Stimulated activated CD4-positive, alpha-beta T cell treated with anti-CD3 and anti-CD28 coated beads, Interleukin-4, amount 100 ng/mL, for 4 hours (primary cell): ENCODE measurements around the gene LPIN2.
"Not testable (repeated sequence)": the region's sequence is repeated elsewhere in the genome, so short reads cannot be mapped to it uniquely, and the experiment has no call there.

ENCODE experiments used
- DNase-seq, 2 experiments: peaks; one replicate each; pipeline ENCODE4 v3.0.0-alpha.2; 2020

Gene LPIN2, protein sequence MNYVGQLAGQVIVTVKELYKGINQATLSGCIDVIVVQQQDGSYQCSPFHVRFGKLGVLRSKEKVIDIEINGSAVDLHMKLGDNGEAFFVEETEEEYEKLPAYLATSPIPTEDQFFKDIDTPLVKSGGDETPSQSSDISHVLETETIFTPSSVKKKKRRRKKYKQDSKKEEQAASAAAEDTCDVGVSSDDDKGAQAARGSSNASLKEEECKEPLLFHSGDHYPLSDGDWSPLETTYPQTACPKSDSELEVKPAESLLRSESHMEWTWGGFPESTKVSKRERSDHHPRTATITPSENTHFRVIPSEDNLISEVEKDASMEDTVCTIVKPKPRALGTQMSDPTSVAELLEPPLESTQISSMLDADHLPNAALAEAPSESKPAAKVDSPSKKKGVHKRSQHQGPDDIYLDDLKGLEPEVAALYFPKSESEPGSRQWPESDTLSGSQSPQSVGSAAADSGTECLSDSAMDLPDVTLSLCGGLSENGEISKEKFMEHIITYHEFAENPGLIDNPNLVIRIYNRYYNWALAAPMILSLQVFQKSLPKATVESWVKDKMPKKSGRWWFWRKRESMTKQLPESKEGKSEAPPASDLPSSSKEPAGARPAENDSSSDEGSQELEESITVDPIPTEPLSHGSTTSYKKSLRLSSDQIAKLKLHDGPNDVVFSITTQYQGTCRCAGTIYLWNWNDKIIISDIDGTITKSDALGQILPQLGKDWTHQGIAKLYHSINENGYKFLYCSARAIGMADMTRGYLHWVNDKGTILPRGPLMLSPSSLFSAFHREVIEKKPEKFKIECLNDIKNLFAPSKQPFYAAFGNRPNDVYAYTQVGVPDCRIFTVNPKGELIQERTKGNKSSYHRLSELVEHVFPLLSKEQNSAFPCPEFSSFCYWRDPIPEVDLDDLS

DNA sequence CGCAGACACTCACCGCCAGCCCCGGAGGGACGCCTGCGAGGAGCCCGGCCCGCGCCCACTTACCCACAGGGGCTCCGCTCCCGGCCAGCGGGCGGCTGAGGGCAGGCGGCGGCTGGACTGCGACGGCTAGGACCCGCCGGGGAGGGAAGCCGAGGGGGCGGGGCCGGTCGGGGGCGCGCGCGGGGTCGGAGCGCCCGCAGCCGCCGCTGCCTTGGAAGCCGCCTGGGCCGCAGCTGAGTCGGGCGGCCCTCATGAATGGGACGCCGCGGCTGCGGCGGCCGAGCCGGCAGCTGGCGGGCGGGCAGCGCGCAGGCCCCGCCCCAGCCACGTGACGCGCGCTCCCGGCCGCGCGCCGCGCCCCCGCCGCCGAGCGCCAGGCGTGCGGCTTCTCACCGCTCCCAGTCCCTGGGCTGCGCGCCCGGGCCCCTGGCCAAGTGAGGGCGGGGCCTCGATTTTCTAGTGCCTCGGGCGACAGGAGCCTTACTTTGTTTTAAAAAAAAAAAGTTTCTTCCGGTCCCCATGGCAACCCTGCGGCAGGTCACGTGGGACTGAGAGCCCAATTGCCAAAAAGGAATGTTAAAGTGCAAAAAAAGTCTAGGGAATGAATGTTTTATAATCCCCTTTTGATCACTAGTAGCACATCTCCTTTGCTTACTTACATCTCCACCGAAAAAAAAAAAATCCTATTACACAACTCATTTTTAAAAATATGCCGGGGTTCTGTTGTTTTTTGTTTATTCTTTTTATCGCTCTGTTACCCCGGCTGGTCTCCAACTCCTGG, at the start of gene LPIN2:
LPIN2 (minus strand) TSS at position 121 of the 781 bp plus-strand sequence. CDS start 52,304 bp downstream, outside the sequence.
- peak; percentile 93 to 96 for DNase-seq

DNA sequence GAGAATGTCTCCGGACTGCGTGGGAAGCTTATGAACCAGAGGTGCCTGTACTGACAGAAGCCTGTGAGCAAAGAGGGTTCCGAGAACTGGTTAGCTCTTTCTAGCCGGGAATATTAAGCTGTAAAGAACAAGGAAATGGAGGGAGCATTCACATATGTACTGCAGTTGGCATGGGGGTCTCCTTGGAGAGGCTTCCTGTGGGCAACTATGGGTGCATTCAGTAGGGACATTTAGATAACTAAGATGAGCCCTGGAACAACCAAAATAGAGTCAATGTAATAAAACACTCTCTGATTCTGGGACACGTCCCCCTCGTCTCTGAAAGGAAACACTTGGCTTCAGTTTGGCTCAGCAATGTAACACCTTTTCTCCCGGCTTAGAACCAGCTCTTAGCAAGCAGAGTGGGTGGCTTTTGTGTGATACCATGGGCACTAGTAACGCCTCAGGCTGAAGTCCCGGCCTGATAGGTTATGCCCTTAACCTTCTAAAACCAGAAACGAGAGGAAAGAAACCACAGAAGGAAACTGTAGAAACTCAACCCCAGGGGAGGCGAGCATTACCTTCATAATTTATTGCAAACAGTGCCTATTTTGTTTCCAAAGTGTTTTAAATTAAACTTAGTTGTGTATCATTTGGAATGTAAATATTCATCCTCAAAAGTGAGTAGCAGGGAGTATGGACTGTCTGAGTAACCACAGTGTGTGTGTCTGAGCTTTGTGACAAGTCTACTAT, 48.8 kb upstream of the LPIN2 start:
- DNase-seq, result peak in 1 of 2 experiments; percentile 13

DNA sequence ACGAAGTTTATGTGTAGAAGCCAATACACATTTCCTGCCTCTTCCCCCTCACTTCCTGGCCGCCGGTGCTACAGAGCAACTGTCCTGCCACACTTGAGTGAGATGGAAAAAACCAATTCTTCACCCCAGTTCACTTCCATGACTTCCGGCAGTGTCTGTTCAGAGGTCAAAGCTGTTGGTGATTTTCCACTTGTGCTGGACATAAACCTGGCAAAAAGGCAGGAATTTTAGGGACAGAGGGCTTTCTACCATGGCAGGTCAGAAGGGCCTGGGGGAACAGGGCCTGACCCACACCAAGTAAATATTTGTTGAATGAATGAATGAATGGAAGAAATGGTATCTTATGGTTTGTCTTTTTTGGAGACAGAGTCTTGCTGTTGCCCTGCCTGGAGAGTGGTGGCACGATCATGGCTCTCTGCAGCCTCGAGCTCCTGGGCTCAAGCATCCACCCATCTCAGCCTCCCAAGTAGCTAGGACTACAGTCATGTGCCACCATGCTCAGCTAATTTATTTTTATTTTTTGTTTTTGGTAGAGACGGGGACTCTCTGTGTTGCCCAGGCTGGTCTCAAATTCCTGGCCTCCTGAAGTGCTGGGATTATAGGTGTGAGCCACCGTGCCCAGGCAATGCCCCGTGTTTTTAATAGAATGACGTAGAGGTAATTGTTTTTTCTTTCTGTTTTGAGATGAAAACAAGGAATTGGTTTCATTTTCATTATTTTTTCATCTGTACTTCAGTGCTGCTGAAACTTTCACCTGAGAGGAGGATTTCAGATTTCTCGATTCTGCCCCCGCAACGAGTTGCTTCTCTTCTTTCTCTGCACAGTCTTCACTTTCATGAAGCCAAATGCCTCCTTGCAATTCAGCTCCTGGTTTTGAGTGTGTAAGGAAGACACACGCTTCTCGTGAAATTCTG, 48.0 kb upstream of the LPIN2 start:
- peak; percentile 36 to 46 for DNase-seq

DNA sequence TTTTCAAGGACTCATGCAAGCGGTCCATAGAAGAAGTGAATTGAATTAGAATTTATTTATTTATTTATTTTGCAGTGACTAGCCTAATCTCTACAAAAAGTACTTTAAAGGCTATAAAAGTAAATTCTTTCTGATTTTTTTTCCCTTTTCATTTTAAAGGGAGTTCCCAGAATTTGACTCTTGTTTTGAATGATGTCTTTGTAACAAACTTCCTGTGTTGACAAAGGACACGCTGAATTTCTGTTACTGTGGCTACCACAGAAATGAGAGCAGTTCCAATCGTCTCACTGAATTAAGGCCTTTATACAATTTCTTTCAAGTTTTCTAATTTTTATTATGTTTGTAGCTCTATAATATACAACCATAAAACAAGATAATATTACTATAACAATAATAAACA, 46.3 kb upstream of the LPIN2 start:
- no peak for DNase-seq

DNA sequence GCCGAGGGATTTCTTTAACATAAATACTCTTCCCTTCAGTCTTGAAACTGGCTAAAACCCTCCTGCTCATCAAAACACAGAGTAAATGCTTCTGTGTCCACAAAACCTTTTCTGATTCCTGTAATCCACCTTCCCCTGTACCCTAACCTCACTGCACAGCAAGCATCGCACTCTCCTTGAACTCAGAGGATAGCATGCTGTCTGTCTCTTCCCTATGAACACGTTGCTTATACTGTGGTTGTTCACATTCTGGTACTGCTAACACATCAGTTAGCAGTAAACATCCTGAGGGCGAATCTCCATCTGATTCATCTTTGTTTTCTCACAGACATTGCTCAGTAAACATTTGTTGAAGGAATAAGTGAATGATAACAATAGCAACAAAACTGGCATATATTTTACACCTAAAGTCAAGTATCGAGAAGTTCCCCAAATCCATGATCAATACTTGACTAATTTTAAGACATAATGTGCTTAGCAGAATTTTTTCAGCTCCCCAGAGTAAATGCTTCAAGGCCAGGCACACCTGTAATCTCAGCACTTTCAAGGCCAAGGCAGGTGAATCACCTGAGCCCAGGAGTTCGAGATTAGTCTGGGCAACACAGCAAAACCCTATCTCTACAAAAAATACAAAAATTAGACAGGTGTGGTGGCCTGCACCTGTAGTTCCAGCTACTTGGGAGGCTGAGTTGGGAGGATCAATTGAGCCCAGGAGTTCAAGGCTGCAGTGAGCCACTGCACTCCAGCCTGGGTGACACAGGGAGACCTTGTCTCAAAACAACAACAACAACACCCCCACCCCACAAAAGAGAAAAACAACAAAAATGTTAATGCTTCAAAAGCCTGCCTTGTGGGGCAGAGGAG, 45.6 kb upstream of the LPIN2 start:
- no peak for DNase-seq

DNA sequence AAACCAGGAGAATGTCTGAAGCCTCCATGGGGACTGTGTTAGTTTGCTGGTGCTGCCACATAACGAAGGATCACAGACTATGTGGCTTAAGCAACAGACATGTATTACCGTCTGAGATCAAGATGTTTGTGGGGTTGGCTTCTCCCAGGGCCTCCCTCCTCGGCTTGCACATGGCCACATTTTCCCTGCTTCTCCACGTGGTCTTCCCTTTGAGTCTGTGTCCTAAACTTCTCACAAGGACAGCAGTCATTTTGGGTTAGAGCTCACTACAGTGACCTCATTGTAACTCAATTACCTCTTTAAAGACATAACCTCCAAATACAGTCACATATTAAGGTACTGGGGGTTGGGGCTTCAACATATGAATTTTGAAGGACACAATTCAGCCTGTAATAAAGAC, 44.6 kb upstream of the LPIN2 start:
- no peak for DNase-seq

DNA sequence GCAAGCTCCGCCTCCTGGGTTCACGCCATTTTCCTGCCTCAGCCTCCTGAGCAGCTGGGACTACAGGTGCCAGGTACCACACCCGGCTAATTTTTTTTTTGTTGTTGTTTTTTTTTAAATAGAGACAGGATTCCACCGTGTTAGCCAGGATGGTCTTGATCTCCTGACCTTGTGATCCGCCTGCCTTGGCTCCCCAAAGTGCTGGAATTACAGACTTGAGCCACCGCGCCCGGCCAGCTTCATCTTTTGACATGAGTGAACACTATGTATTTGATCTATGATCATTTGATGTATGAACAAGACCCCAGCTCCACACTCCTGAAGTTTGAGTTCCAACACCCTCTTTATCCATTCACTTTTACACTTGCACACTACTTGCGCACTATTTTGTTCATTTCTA, 43.4 kb upstream of the LPIN2 start:
- DNase-seq, result no peak

DNA sequence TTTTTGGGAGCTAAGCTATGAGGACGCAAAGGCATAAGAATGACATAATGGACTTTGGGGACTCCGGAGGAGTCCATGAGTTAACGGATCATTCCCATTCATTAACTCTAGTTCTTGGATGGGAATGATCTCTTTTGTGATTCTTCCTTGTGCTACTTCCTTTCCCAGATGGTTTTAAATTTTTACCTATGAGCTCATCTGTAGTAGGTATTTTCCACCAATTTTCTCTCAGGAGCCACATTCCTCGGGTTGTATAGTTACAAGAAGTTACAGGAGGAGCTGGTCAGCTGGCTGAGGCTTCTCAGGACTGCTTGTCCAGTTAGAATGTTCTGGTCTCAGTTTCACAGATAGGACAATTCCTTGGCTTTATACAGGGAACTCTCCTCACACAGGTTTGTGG, 42.9 kb upstream of the LPIN2 start:
- no peak for DNase-seq

DNA sequence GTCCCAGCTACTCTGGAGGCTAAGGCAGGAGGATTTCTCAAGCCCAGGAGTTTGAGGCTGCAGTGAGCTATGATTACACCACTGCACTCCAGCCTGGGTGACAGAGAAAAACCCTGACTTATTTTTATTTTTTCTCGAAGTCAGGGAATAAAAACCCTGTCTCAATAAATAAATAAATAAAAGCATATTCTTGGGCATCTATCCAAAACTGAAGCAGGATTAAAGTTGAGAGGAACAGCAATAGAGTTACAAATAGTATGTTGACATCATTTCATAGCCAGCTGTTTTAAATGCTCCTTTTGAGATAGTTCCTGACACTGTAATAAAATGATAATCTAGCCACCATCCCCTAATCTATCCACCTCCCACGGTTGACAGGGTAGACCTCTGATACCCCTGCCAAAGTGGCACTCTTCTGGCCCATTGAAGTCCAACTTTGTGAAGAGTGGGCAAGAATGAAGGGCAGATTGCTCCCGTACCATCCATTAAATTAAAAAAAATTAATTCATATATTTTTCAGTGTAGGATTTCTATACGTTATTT, 42.3 kb upstream of the LPIN2 start:
- DNase-seq, result no peak

DNA sequence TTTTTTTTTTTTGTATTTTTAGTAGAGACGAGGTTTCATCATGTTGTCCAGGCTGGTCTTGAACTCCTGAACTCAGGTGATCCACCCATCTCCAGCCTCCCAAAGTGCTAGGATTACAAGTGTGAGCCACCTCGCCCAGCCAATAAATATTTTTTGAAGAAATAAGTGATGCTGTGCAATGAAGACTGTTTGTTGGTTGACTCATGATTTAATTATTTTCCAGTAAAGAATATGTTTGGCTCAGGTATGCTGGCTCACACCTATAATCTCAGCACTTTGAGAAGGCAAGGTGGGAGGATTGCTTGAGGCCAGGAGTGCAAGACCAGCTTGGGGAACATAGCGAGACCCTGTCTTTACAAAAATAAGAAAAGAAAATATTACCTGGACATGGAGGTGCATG, 41.8 kb upstream of the LPIN2 start:
- DNase-seq, result no peak

DNA sequence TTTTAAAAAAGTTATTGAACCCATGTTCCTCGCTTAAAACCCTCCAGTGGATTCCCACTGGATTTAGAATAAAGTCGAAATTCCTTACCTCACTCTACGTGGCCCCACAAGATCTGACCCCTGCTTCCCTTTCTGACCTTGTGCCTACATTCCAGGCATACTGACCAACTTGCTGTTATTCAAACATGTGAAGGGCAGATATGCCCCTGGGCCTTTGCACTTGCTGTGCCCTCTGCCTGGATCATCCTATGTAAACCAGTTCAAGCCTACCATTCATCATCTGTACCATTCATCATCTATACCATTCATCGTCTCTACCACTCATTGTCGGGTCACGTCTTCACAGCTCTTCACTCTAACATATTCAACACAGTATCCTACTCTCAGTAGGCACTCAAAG, 41.3 kb upstream of the LPIN2 start:
- no peak for DNase-seq

DNA sequence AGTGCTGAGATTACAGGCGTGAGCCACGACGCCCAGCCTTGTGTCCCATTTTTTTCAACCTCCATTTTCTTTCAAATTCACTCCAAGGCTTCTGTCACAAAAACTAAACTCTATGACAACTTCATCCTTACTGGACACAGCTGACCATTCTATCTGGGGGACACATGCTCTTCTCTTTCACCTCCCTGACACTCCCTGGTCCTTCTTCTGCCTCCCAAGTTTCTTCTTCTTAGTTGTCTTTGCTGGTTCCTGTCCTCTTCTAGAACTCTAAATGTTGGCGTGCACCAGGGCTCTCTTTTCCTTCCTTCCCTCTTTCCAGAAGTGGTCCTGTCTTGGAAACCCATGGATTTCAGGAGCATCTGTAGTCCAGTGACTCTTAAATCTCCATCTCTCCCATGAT, 40.1 kb upstream of the LPIN2 start:
- no peak for DNase-seq

DNA sequence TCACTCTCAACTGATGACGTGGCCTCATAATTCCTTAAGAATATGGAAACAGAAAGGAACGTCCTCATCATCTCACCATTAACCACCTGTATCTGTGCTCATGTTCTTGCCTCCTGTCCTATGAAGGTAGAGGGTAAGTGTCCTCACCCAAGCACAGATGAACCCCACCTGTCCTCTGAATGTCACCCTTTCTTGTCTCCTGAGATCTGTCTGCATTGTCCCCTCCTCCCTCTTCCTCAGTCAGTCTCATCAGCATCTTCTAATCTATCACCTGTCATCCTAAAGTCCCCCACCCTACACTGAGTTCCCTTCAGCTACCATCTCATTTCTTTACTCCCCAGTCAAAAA, 39.4 kb upstream of the LPIN2 start:
- no peak for DNase-seq

DNA sequence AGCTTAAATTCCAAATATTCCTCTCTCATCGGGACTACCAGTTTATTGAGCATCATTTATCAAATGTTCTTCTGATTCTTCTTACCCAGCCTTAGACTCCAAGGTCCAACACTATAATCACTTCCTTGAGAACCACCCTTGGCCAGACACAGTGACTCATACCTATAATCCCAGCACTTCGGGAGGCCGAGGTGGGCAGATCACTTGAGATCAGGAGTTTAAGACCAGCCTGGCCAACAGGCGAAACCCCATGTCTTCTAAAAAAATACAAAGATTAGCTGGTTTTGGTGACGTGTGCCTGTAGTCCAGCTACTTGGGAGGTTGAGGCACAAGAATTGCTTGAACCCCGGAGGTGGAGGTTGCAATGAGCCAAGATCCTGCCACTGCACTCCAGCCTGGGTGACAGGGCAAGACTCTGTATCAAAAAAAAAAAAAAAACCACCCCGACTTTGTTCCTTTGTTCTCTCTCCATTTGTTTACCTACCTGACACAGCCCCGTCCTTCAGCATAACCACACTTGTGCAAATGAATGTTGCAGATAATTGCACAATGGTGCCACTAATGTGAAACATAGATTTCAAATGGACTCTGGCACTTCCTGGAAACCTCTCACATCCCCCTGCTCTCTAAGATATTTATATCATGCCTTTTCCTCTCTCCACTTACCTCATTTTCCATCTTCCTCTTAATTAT, 38.9 kb upstream of the LPIN2 start:
- no peak for DNase-seq

DNA sequence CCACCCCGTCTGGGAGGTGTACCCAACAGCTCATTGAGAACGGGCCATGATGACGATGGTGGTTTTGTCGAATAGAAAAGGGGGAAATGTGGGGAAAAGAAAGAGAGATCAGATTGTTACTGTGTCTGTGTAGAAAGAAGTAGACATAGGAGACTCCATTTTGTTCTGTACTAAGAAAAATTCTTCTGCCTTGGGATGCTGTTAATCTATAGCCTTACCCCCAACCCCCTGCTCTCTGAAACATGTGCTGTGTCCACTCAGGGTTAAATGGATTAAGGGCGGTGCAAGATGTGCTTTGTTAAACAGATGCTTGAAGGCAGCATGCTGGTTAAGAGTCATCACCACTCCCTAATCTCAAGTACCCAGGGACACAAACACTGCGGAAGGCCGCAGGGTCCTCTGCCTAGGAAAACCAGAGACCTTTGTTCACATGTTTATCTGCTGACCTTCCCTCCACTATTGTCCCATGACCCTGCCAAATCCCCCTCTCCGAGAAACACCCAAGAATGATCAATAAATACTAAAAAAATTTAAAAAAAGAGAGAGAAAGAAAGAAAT, 37.0 kb upstream of the LPIN2 start:
- not testable (repeated sequence) for DNase-seq

DNA sequence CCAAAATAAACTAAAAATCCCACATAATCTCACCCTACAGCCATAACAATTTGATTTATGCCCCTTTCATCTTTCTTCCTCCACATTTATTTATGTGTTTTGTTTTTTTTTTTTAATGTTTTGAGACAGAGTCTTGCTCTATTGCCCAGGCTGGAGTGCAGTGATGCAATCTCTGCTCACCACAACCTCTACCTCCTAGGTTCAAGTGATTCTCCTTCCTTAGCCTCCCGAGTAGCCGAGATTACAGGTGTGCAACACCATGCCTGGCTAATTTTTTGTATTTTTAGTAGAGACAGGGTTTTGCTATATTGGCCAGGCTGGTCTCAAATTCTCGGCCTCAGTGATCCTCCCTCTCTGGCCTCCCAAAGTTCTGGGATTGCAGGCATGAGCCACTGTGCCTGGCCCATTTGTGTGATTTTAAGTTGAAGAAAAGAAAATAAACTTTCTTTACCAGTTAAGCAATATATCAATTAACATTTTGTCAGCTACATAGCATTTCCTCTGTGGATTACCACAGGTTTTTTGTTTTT, 35.9 kb upstream of the LPIN2 start:
- no peak for DNase-seq

DNA sequence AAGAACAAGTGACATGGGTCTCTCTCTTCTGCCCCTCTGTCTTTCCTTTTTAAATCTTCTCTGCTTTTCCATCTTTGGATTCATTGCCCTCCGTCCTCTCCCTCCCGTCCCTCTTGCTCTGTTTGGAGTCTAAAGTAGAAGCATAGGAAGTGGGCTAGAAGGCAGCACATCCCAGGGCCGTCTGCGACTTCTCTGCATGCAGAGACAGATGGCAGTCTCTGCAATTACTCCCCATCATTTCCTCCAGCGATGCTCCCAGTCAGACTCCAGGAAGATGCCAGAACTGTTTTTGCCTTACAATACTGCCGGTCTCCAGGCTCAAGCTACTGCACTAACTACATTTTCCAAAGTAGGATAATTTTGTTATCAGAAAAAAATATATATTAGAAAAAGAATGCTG, 35.2 kb upstream of the LPIN2 start:
- DNase-seq, result no peak

DNA sequence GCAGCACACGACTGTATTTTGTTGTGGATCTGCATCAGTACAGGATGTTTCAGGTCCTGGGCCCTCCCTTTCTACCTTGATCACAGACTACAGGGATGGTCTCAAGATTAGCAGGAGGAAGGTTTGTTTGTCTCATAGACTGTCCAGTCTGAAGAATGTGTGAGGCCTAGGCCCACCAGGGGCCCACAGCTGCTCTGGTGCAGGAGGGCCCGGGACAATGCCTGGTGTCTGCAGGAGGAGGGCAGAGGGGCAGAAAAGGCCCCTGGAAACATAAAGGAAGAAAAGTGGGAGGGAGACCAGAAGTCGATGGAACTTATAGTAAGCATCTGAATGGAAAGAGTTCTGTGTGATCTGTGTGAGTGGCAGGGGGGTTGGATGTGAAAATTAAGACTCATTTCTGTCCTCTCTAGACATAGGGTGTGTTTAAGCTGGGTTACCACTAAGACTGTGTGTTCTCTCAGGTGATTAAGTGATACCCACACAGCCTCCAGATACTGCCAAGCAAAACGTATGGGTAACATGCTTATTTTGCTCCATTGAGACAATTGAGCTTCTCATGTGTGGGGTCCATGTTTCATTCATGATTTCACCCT, 33.4 kb upstream of the LPIN2 start:
- no peak for DNase-seq
